Germinal center (tissue), 1 donor: ENCODE results near the gene PDZK1IP1.
"Not testable (repeated sequence)": the region's sequence is repeated elsewhere in the genome, so short reads cannot be mapped to it uniquely, and the experiment has no call there.

ENCODE experiments used
- DNase-seq: peaks from one replicate; pipeline ENCODE4 v3.0.0; 2012; ENCODE audit warnings: mixed read lengths, low spot score

Gene PDZK1IP1

DNA sequence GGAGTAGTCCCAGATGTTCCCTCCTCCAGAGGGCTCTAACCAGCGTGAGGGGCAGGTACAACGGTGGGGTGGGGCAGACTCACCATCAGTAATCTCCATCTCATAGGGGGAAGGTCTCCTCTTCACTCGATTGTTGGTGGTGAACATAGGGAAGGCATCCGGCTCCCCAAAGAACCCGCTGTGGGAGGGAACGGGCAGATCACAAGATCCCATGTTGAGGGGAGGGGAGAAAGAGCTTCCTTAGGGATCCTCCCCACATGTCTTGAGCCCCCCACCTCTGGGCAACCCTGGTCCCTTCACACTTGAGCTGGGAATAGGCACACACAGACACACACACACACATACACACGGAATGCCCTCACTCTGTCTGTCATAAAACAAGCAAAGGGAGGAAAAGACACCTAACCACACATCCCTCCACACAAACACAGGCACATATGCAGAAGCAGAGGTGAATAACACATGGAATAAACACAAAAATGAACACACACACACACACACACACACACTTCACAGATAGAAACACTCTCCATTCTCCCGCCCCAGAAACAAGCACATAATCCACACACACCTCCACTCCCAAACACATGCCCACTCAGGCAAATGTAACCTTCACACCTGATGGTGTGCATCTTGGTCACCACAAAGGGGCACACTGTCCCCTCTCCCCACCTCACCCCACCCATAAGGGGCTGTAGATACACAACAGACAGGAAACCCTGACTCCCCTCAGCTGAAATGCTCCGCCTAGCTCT, 34.3 kb upstream of the PDZK1IP1 start:
- DNase-seq = no peak

DNA sequence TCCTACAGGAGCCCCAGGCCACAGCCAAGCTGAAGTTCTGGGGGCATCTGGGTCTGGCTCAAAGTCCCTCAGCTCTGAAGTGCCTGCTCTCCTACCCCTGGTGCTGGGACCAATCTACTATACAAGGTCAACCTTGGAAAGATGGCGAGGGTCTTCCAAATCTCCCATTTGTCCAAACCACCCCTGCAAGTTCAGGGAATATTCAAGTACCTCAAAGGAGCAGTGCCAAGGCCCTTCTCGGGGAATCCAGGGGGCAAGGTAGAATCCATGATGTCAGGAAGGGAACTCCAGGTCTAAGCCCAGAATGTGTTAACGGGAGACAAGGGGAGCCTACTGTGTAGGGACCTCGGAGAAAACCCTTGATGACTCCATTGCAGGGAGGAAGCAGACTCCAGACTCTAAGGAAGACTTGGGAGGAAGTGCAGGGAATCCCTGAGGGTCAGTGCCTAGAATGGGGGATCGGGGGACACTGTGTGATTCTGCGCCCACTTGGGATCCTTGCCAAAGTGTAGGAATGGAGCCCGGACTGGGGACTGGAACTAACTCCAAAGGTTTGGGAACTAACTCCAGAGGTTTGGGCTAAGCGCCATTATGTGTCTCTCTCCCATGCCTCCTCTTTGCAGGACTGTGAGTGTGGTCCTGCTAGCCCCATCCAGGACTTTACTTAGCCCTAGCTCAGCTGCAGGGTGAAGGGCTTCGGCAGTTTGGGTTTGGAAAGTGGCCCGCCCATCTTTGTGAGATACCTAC, 33.5 kb upstream of the PDZK1IP1 start:
- DNase-seq = no peak

DNA sequence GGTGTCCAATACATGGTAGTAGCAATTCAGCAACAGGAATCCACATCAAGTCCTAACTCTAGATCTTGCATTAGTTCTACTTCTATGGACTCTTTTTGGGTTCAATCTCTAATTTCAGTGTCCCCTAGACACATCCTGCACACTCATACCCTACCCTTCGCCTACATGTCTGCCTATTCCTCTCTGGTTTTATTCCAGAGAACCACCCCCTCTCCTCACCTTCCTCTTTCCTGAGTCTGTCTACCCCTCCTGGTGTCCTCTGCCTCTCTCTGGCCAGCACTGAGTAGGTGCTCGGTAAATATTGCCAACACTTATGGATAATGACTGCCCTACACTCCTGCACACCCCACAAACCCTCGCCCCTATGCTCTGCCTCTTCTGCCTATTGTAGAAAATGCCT, 32.6 kb upstream of the PDZK1IP1 start:
- no peak for DNase-seq

DNA sequence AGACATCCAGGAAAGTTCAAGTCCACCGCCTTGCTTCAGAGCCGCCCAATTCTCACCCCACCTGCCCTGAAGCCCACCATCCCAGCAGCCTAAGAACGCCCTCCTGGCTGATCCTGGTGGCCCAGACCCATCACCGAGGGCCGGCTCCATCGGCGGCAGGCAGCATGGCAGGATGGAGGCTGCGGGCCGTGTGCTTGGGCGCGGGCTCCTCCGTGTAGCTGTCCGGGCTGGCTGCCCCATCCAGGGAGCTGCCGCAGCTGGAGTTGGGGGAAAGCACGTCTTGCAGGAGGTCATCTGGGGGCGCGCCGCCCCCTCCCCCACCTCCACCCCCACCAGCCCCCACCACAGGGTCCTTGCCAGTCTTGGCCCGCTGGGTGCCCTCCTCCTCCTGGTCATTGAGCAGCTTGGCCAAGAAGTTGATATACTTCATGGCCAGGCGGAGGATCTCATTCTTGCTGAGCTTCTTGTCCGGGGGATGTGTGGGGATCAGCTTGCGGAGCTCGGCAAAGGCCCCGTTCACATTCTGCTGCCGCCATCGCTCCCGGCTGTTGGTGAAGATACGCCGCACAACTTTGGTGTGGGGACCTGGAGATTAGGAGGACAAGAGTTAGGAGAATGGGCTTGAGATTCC, 29.9 kb upstream of the PDZK1IP1 start:
- no peak for DNase-seq

DNA sequence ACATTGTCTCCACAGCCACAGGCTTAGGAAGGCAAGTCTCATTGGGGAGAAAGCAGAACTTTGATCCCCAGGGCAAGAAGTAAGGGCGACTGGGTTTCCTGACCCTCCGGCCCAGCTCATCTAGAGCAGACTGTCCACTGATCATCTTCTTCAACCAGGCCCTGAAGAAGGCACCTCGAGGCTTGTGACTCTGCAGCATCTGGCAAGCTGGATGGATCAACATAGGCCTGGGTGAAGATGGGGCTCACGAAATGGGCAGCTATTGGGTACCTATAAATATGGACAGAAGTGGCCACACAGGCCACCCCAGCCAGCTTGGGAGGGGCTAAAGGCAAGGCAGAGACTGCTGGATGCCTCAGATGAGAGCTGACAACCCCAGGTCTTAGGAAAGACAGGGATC, 29.2 kb upstream of the PDZK1IP1 start:
- DNase-seq = no peak

DNA sequence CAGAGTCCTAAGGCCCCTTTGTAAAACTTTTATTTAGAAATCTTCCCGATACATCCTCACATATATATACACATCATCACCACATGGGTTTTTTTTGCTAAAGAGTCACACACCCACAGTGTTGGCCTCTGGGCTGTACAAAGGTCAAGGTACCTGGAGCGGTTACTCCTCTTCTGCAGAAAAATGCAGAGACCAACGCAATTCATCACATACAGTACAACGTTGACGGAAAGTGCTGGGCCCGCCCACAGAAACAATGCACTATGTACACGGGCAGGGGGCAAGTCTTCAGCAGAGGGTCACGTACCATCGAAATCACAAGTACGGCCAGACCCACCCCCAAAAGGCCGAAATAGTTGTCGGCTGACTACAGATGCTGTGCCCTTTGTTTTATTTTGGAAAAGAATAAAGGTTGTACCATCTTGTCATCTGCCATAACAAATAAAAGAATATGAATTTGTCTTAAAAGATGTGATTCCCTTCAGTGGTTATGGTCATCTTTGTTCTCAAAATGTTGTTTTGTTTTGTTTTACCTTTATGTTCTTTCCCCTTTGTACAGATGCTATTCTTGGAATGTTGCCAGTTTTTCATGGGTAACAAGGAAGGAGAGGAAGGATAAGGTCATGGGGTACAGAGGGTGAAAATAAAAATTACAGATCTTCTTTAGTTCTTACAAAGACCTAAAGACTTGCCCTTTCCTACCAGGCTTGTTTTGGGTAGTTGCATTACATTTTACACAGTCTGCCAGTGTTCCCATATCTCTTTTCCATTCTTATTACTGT, 26.6 kb upstream of the PDZK1IP1 start:
- no peak for DNase-seq

DNA sequence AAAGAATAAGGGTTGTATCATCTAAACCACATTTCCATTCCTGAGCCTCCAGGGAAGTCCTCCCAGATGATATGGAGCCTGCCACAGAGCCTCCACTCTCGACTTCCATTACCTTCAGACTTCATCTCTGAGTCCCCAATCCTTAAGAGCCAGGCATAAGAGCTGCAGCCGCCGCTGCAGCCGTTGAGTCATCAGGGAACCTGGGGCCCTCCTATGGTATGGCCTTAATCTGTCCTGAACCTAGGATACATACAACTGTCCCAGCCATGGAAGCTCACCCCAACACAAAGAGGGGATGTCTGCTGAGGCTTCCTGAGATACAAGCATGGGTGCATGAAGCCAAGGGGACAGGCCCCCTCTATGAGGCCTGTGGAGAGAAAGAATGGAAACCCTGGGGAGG, 25.9 kb upstream of the PDZK1IP1 start:
- no peak for DNase-seq

DNA sequence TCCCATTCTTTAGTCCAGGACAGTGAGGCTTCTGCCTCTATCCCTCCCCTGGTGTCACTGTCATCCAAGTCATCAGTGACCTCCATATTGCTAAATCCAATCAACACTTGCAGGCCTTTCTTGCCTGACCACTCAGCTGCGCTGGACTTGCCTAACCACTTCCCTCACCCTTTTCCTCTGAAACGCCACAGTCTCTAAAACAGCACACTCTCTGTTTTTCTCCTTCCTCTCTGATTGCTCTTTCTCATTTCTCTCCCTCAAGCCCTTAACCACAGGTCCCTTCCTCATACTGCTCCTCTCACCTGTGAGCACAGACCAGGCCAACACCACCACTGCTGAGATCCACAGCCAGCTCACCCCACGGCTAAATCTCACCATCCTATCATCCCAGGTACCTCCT, 24.7 kb upstream of the PDZK1IP1 start:
- DNase-seq = no peak

DNA sequence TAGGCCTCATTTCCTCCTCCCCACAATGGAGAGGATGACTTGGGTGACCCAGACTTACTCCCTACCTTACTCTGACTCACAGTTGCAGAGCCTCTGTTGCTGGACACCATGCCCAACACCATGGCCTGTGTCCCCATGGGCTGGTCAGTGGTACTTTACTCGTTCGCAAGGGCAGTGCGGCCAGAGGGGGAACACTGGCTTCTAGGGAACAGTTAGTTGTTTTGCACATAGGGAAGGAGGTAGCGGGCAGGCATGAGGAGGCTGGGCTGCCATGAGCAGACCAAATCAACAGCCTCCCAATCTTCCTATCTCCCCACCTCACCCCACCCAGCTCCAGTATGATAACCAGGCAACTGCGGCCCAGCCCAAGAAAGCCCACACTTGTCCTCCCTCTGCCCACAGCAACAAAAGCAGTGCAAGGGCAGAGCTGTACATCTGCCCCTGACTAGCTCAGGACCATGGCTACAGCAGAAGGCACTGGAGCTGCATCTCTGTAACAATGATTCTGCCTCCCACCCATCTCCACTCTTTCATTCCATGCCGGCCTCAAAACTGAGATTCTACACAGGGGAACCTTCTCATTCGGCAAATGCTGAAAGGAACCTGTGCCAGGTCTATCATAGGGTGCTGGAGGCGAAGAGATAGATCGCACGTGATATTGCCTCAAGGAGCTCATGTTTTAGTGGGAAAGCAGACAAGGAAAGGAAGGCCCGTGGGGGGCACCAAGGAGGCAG, 23.6 kb upstream of the PDZK1IP1 start:
- no peak for DNase-seq

DNA sequence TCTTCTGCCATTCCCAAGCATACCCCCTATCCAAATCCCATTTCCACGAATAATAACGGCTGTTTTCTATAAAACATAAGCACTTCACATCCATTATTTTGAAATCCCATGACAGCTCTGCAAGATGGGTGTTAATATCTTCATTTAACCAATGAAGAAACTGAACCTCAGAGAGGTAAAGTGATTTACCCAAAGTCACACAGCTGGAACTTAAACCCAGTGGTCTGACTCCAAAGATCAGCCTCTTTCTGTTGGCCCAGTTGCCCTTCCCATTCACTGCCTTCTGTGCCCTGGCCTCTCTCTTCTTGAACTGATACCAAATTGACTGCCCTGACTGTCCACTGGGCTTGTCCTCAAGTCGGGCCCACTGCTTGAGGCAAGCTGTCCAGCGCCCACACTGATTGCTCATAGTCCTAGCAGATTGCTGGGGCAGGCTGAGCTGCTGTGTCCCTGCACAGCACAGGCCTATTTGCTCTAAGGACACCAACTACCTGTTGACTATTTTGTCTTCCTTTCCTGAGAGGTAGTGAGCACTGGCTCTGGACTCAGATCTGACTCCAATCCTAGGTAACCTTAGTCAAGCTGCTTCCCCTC, 22.9 kb upstream of the PDZK1IP1 start:
- no peak for DNase-seq

DNA sequence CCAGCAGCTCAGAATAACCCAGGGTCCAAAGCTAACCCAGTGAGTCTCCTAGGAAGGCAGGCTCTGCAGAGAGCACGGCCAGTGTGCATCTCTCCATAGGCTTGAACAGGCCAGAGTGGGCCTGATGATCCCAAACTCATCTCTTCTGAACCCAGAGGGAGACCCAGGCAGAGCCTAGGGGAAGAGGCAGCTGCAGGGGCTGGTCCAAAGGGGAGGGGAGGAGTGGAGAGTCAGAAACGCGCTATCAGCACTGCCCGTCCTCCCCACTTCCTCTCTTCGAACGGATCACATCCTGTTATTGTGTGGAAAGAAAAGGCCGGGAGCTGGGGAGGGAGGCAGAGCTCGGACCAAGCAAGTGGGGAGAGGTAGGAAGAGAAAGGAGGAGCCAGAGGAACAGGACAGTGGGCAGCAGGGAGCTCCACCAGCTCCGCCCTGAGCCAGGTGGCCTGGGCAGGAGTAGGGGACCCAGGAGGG, 22.0 kb upstream of the PDZK1IP1 start:
- no peak for DNase-seq

DNA sequence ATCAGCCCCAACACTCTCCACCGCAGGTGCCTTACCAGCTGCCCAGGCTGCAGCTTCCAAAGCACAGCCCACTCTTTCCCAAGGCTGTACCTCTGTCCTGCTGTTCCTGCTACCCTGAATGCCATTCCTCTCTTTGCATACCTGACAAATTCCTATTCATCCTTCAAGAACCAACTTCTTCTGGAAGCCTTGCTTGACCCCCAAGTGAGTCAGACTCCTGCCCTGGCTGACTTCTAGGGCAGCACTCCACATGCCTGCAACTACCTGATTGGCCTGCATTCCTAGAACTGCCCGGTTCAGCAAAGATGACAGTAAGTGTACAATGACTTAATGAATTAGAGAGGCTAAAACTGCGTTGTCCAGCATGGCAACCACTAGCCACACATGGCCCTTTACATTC, 20.8 kb upstream of the PDZK1IP1 start:
- no peak for DNase-seq

DNA sequence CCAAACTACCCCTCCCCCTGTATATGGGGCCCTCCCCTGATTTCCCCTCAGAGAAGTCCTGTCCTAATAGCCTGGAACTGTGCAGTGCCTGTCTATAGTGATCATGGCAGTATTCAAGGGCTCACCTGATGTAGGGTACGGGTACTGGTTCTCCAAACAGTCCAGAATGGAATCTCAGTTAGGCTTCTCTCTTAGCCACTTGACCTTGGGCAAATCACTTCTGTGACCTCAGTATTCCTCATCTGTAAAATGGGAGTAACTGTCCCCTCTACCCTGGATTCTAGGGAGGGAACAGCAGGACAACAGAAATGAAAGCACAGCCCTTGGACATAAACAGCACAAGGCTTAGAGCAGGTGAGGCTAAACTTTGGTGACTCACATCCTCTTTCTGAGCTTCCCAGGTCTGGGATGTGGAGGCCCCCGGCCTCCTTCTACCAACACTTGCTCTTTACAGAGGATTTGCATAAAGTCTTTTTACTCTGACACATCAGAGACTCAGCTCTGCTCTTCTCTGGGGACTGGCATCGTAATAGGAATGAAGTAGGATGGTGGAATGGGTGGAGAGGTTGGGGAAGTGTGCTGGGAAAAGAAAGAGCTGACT, 20.0 kb upstream of the PDZK1IP1 start:
- DNase-seq = no peak

DNA sequence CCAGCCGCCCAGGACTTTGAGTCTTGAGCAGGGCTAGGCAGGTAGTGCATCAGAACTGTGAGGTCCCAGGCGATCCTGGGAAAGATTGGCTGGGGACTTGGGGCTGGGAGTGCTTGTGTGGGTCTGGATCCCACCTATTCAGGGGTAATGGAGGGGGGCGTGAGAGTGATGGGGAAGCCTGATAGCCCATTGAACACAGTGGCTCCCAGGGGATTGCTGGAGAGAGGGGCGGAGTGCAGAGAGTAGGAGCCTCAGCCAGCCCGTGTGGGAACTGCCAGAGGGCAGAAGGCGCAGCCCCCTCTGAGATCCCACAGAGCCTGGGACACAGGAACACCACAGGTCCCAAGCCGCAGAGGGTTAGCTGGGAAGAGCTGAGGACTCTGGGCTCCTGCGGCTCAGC, 19.3 kb upstream of the PDZK1IP1 start:
- DNase-seq = no peak

DNA sequence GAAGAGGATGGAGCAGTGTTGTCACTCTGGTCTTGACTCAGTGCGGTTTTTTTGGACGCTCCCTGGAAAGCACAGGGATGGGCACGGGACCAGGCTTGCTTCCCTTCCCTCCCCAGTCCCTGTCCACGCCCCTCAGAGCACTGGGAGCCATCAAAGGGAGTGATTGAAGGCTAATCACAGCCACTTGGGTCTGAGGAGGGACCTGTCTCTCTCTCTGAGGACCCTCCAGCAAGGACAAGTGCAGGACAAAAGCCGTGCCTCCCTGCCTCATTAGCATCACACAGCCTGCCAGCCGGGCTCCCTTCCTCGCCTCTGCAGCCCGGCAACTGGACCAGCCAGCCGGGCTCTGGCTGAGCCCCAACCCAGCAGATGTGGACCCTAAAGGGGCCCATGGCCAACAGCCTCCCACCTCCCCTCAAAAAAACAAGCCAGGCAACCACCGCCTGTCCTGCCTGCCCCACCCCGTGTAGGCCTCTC, 18.6 kb upstream of the PDZK1IP1 start:
- DNase-seq = no peak

DNA sequence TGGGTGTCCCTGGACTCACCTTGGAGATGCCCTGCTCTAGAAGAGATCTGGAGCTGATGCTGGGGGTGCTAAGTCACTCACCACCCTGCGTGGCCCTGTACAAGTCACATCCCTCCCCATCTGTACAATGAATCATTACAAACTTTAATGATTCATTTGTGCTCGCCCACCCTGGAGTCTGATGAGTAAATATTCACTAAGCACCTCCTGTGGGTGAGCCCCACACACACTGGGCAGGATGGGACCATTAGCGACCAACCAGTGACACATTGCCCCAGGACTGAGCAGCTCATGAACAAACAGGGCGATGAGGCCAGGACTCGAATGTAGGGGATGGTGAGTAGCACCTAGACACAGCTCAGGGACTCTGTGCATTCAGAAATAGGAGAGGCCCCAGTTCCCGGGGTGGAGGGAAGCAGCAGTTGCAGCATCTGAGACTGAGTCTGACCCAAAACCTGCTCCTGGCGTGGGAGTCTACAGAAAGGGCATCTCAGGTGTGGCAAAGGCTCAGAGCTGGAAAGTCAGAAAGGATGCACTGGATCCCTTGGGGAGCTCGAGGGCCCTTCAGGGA, 18.1 kb upstream of the PDZK1IP1 start:
- no peak for DNase-seq

DNA sequence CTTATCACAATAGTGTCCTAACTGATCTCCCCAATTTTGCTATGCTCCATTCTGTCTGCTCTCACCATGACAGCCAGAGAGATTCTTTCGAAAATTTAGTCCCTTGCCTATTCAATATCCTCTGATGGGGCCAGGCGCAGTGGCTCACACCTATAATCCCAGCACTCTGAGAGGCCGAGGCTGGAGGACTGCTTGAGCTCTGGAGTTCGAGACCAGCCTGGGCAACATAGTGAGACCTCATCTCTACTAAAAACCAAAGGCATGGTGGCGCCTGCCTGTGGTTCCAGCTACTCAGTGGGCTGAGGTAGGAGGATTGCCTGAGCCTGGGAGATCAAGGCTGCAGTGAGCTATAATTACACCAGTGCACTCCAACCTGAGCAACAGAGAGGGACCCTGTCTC, 16.1 kb upstream of the PDZK1IP1 start:
- no peak for DNase-seq

DNA sequence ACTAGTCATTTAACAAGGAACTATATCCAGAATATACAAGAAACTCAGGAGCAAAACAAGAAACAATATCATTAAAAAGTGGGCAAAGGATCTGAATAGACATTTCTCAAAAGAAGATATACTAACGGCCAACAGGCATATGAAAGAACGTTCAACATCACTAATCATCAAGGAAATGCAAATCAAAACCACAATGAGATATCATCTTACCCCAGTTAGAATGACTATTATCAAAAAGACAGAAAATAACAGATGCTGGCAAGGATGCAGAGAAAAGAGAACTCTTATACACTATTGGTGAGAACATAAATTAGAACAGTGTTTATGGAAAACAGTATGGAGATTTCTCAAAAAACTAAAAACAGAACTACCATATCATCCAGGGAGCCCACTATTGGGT, 13.7 kb upstream of the PDZK1IP1 start:
- not testable (repeated sequence) for DNase-seq

DNA sequence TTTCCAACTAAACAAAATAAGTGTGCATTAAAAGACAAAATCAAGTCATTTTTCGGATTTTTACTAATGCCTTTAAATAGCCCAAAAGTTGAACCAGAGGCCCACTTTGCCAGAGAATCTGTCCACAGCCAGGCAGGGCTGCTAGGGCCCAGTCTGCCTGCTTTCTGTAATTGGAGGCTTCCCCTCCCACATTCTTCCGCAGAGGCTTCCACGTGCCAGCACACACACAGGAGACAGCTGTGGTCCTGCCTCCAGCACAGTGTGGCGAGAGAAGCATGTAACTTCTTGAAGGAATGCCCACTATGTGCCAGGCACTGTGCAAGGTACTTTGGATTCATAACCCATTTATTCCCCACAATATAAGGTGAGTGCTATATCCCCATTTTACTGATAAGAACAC, 11.3 kb upstream of the PDZK1IP1 start:
- DNase-seq = no peak

DNA sequence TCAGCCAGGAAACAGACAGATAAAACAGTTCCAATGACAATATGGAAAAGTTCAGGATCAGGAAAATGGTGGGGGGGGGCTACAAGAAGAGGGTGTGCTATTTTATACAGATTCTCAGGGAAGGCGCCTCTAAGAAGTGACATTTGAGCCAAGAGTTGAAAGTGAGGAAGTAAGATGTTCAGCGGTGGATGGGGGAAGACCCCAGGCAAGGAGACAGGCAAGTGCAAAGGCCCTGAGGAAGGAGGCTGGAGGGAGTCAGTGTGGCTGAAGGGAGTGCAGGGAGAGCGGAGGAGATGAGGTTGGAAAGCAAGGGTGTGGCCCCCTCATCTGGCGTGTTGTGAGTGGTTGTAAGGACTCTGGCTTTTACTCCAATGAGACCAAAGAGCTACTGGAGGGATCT, 8.4 kb upstream of the PDZK1IP1 start:
- no peak for DNase-seq
